Melanocyte of skin (primary cell): Measurements from ENCODE around the gene CHCHD4. TPM values are rescaled to one million over a fixed set of nuclear protein-coding genes. Genes with fewer than 3 reads are reported as not detected.

Source experiments
- total RNA-seq, 2 donors: library from RNA; depleted of rRNA; stranded (reverse); fragments of >200 nt; gene quantifications; 2 replicates each; pipeline ENCODE4 v1.2.3, GENCODE V29; 2012

The CHCHD4 gene
- total RNA-seq, result 10 to 100 TPM in 1 of 2 donors, 1 to 10 TPM in 1; 9.3 to 27.3 TPM

DNA sequence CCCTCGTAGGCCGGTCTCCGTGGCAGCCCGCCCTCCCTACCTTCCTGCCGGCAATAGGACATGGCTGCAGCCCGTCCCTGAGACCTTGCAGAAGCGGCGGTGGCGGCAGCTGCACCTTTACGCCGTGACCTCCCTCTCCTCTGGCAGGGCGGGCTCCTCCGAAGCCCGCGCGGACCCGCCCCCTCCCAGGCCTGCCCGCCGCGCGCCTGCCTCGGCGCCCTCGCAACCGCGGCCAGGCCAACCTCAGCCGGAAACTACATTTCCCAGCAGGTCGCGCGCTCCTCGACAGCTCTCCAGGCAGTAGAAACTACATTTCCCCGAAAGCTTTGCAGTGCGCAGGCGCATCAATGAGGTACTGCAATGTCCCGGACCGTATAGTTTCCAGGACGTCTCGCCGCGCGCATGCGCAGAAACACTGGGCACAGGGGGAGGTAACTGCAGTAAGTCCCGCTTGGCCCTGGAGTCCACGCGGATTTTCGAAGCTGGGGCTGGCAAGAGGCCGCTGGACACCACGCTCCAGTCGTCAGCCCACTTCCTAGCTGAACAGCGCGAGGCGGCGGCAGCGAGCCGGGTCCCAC lies at the start of gene CHCHD4, which contains the start of gene TMEM43:
TSS of gene CHCHD4 (minus strand) at position 256 of the 578 bp plus-strand sequence. CDS start at position 62, 194 bp downstream.
TSS of gene TMEM43 (plus strand) at position 438 of the 578 bp plus-strand sequence. CDS start 142 bp downstream, outside the sequence.

Other genes with a start within 250 kb of the CHCHD4 start
- gene WNT7A, start 244.8 kb downstream of the CHCHD4 start, total RNA-seq, result not detected
- gene TMEM43, start 182 bp upstream of the CHCHD4 start, total RNA-seq, result 10 to 100 TPM; 38.9 to 53.9 TPM
- gene XPC, start 53.7 kb upstream of the CHCHD4 start, total RNA-seq, result 10 to 100 TPM; 29.9 to 34.3 TPM
- 10 to 100 TPM in 1 of 2 donors, 1 to 10 TPM in 1; 7.2 to 10.7 TPM for gene LSM3, start 53.9 kb upstream of the CHCHD4 start, total RNA-seq